Measurements from ENCODE around the gene ERBB2. TPM values are rescaled to one million over a fixed set of nuclear protein-coding genes. Genes with fewer than 3 reads are reported as not detected.
A peak's percentile ranks its signal among the peaks of the same experiment; 100 is the strongest.

ERBB2 gene
- total and polyA plus RNA-seq, 10 of the 15 experiments (the other 5 are each of a cell fraction or from before 2014, with no cell fraction given), result 0.39 to 7.0 (median 4.3) TPM

DNA sequence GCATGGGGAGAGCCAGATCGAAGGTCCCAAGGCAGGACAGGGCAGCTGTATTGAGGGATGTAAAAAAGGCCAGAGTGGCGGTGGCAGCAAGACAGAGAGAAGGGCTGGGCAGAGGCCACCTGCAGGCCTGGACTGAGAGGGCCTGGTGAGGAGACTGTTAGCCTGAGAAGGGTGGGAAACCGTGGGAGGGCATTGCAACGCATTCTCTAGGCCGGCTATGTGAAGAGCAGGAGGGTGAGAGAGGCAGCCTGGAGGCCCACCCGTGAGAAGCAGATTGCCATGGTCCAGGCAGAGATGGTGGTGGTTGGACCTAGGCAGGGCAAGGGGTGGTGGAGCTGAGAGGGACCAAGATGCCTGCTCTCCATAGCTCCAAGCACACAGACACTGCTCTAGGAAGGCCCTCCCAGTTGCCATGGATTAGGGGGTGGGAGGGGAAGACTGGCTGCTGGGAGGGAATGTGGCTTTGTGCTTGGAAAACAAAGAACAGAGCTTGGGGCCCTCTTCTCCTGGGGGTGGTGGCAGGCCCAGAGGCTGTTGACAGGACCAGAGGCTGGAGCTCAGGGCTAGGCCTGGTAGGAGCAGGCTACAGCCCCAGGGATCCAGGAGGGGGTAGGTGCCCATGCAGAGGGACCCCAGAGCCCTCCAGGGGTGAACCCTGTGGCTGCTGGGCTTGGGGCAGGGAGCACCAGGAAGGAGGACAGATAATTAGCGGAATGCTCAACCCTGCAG lies 47.1 kb upstream of the ERBB2 start:
- WGBS (ENCODE audit: insufficient coverage, insufficient replicate concordance, low lambda C conversion rate, missing lambda C conversion rate), result 68% methylated on average over 7 of the region's 7 CpGs
- no peaks in the 10 kb centered on the region; the same call in 1 of the 2 replicates for H3K79me2 ChIP-seq (ENCODE audit: control insufficient read depth, insufficient read depth, low read length)
- in situ Hi-C loops (cut with MboI), result no loop called here
- ATAC-seq (peak; percentile 25; the same call in 2 of the 3 replicates), DNase-seq (ENCODE audit: low read depth, low spot score) (no peak), FAIRE-seq (no peak)
- H3K9me3 ChIP-seq (replicated peaks; ENCODE audit: control insufficient read depth, insufficient read depth, low read length), result no peaks in the 10 kb centered on the region
- ChIA-PET POLR2A (no interaction called here), RAD21 (ENCODE audit: unreplicated experiment) (interaction anchor here (1.5 kb wide), 1 partner anchor 212 kb away, joined by 3 read pairs; no protein-coding TSS in a partner anchor), SMC1A (ENCODE audit: uncharacterized antibody, unreplicated experiment) (interaction anchor here (1.4 to 1.5 kb wide), 3 partner anchors 15 to 78 kb away, joined by 3 to 11 read pairs (median 3); partner anchors contain the start of gene MIEN1), CTCF (interaction anchor here (0.7 to 8.8 kb wide), 17 partner anchors 9 to 250 kb away, joined by 3 to 100 read pairs (median 4); partner anchors contain the start of genes MIEN1, PGAP3, PNMT and STARD3)
- no peak for TF ChIP-seq CREB1 (IDR thresholded peaks at IDR 0.05; ENCODE audit: low read depth)
- TF ChIP-seq, protein P1, sequence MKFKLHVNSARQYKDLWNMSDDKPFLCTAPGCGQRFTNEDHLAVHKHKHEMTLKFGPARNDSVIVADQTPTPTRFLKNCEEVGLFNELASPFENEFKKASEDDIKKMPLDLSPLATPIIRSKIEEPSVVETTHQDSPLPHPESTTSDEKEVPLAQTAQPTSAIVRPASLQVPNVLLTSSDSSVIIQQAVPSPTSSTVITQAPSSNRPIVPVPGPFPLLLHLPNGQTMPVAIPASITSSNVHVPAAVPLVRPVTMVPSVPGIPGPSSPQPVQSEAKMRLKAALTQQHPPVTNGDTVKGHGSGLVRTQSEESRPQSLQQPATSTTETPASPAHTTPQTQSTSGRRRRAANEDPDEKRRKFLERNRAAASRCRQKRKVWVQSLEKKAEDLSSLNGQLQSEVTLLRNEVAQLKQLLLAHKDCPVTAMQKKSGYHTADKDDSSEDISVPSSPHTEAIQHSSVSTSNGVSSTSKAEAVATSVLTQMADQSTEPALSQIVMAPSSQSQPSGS (IDR thresholded peaks at IDR 0.05; ENCODE audit: low read length), result no peak
- no peak for TF ChIP-seq ASH2L (IDR thresholded peaks at IDR 0.05; ENCODE audit: borderline replicate concordance, low read depth)
- TF ChIP-seq, protein P2, sequence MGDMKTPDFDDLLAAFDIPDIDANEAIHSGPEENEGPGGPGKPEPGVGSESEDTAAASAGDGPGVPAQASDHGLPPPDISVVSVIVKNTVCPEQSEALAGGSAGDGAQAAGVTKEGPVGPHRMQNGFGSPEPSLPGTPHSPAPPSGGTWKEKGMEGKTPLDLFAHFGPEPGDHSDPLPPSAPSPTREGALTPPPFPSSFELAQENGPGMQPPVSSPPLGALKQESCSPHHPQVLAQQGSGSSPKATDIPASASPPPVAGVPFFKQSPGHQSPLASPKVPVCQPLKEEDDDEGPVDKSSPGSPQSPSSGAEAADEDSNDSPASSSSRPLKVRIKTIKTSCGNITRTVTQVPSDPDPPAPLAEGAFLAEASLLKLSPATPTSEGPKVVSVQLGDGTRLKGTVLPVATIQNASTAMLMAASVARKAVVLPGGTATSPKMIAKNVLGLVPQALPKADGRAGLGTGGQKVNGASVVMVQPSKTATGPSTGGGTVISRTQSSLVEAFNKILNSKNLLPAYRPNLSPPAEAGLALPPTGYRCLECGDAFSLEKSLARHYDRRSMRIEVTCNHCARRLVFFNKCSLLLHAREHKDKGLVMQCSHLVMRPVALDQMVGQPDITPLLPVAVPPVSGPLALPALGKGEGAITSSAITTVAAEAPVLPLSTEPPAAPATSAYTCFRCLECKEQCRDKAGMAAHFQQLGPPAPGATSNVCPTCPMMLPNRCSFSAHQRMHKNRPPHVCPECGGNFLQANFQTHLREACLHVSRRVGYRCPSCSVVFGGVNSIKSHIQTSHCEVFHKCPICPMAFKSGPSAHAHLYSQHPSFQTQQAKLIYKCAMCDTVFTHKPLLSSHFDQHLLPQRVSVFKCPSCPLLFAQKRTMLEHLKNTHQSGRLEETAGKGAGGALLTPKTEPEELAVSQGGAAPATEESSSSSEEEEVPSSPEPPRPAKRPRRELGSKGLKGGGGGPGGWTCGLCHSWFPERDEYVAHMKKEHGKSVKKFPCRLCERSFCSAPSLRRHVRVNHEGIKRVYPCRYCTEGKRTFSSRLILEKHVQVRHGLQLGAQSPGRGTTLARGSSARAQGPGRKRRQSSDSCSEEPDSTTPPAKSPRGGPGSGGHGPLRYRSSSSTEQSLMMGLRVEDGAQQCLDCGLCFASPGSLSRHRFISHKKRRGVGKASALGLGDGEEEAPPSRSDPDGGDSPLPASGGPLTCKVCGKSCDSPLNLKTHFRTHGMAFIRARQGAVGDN (IDR thresholded peaks at IDR 0.05), result no peak
- no peak for TF ChIP-seq ZNF207 (IDR thresholded peaks at IDR 0.05; ENCODE audit: borderline replicate concordance)
- TF ChIP-seq DPF2 (IDR thresholded peaks at IDR 0.05), result no peak
- TF ChIP-seq SIN3A (IDR thresholded peaks at IDR 0.05; ENCODE audit: low read depth, low read length), result no peak
- TF ChIP-seq HDAC2 (IDR thresholded peaks at IDR 0.05), result no peak
- no peak for TF ChIP-seq JUNB (IDR thresholded peaks at IDR 0.05)
- TF ChIP-seq SPI1 (IDR thresholded peaks at IDR 0.05; ENCODE audit: borderline replicate concordance, insufficient read depth, low read depth, low read length), result no peak
- TF ChIP-seq RB1 (IDR thresholded peaks at IDR 0.05; ENCODE audit: borderline replicate concordance), result no peak
- TF ChIP-seq, protein P3, sequence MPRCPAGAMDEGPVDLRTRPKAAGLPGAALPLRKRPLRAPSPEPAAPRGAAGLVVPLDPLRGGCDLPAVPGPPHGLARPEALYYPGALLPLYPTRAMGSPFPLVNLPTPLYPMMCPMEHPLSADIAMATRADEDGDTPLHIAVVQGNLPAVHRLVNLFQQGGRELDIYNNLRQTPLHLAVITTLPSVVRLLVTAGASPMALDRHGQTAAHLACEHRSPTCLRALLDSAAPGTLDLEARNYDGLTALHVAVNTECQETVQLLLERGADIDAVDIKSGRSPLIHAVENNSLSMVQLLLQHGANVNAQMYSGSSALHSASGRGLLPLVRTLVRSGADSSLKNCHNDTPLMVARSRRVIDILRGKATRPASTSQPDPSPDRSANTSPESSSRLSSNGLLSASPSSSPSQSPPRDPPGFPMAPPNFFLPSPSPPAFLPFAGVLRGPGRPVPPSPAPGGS (IDR thresholded peaks at IDR 0.05; ENCODE audit: borderline replicate concordance, insufficient read depth, low read depth, low read length, poor library complexity, severe bottlenecking), result no peak
- H3K27ac ChIP-seq (ENCODE audit: control insufficient read depth, insufficient read depth), result no peak overlapping the region
- H3K4me3 ChIP-seq, result no peak overlapping the region
- no peak overlapping the region for H3K9ac ChIP-seq (ENCODE audit: control insufficient read depth, insufficient read depth, low read length)
- no peaks in the 10 kb centered on the region for H3K4me1 ChIP-seq (ENCODE audit: control insufficient read depth, insufficient read depth, low read length)
- no TSS peak for BruUV-seq (replicated peaks)
- no peak overlapping the region for H3K4me2 ChIP-seq (ENCODE audit: control insufficient read depth, insufficient read depth)
- H3K27me3 ChIP-seq (replicated peaks in 1 of 2; ENCODE audit: control insufficient read depth in 2 of 2, insufficient read depth in 2 of 2, low read length in 1 of 2), result no peaks in the 10 kb centered on the region
- intact Hi-C loops (cut with micrococcal nuclease; ENCODE audit: unreplicated experiment), result no loop called here
- peaks cover 4 to 7% of the 10 kb centered on the region in 2 experiments; a peak in 3 of 4 replicates for H3K36me3 ChIP-seq (ENCODE audit: control insufficient read depth in 2 of 2, insufficient read depth in 2 of 2, low read length in 1 of 2)
- H4K20me1 ChIP-seq (ENCODE audit: control insufficient read depth, insufficient read depth), result no peaks in the 10 kb centered on the region
- H2AFZ ChIP-seq (ENCODE audit: control insufficient read depth, low read depth, low read length), result no peak overlapping the region
